GM21723 (cell line): ENCODE measurements around the gene PRKCH.

Experiments used
- ATAC-seq: cut with Tn5 transposase; IDR thresholded peaks from one replicate; pipeline ENCODE4 v1.9.1; 2021; ENCODE audit warnings: mild to moderate bottlenecking, moderate library complexity; ENCODE audit not compliant: unreplicated experiment

The PRKCH gene

GRCh38 chr14:61417883-61418455 lies 96.6 kb downstream of the PRKCH start:
- no peak for ATAC-seq

DNA sequence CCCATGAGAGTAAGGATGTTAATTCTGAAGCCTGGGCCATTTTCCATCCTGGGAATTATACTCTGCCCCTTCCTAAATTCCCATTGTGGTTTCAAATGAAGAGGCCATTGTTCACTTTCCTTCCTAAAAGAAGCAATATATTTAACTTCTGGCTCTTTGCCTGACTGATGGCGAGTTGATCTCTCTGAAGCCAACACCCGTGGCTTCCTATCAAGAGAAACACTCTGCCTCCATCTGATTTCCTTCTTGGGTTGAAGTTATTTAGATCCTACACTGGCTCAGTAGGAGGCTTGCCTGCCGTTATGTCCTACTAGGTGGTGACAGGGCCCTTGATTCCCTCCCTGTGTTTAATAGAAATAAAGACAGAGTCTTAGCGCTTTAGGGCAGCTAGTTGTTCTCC lies 97.4 kb downstream of the PRKCH start:
- ATAC-seq = no peak

- ATAC-seq = no peak
Measured at GRCh38 chr14:61419201-61419600, 97.8 kb downstream of the PRKCH start.

- ATAC-seq = no peak
Measured at GRCh38 chr14:61420326-61420725, 98.9 kb downstream of the PRKCH start.

DNA sequence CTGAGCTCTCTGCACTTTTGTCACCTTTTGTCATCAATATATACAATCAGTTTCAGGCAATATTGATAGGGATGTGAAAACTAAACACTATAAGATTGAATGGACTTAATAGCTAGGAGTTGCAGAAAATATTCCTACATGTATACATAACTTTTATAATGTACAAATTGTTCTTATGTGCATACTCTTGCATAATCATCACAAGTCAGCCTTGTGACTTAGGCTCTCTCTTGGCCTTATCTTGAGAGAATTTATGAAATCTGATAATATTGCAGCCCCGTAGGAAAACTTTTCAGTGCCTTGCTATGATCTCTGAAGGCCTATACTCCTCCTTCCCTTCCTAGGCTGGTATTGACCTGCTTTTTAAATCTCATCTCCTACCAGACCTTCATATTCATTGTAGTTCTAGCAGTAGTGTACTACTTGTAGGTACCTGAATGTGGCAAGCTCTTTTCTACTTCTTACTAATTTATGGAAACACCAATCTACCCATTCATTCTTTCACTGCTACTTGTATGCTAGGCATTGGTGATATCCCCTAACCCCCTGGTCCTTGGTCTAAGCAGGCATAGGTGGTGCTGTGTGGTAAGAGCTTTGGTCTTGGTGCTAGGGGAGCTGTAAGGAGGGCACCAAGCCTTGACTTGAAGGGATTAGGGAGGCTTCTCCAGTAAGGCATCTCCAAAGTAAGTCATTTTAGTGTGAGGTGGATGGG lies 100.0 kb downstream of the PRKCH start:
- no peak for ATAC-seq

- no peak for ATAC-seq
Measured at GRCh38 chr14:61426048-61426447, 104.7 kb downstream of the PRKCH start.

GRCh38 chr14:61428261-61428660 lies 106.9 kb downstream of the PRKCH start:
- no peak for ATAC-seq

DNA sequence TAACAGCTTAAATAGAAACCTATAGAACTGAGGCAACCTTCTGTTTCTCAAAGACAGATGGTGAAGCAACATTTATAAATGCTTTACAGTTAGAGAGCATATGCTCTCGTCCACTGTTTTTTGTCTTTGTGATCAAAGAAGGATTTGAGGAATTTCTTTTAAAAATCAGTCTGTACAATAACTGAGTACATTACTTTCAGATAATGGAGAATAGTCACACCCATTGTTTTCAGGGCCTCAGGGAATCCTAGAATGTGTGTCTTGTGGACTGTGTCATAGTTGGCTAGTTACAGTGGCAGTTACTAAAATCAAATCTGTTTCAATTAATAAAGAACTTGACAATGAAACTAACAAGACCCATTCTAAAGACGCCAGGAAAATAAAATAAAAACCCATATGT lies 107.9 kb downstream of the PRKCH start:
- no peak for ATAC-seq

GRCh38 chr14:61430066-61430757 lies 108.8 kb downstream of the PRKCH start:
- ATAC-seq = no peak

GRCh38 chr14:61433169-61433568 lies 111.8 kb downstream of the PRKCH start:
- no peak for ATAC-seq

- no peak for ATAC-seq
Measured at GRCh38 chr14:61433828-61434227, 112.4 kb downstream of the PRKCH start.

DNA sequence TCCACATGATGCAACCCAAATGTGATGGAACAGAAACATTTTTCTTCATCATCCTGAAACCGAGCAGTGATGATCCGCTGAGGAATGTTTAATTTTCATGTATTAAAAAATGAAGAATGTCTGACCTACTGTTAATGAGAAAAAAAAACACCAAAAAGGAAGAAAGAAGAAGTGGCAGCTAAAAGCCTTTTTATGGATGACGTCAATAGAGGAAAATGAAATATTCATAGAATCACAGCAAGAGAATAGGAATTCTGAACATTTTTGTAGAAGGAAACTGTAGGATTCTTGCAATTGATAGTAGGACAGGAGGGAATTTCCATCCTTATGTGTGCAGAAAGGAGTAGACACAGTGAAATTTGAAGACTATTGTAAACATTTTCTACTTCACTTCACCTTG lies 112.9 kb downstream of the PRKCH start:
- ATAC-seq = no peak

- no peak for ATAC-seq
Measured at GRCh38 chr14:61435563-61436337, 114.4 kb downstream of the PRKCH start.

DNA sequence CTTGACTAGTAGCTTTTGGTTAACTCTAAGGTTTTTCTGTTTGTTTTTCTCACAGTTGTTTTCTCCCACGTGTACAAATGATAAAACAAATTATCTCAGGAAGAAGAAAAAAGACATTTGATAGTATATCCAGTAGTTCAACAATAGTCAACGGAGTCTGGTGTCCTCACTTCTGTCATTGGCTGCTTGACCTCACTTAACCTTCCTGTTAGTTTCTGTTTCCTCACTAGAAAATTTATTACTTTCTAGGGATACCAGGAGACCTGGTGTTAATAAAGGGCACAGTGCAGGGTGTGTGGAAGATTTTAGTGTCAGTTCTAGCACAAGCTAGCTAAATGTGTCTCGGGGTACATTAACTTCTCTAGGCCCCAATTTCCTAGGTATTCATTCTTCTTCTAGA lies 116.0 kb downstream of the PRKCH start:
- no peak for ATAC-seq

DNA sequence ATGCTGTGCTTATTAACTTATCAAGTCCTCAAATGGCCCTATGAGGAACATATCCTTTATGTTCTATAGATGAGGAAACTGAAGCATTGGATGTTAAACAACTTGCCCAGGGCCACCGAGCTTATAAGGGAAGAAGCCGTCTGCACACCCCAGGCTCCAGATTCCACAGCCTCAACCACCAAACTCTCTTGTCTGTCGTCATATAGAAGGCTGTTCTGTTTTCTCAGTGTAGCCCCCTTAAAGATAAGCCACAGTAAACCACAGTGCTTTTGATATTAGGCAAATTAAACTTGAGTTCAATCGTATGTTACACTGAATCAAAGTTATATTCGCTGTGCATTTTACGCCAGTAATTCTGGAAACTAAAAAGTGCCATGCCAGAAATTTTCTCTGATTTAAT lies 116.7 kb downstream of the PRKCH start:
- ATAC-seq = no peak

- ATAC-seq = peak; percentile 45
Measured at GRCh38 chr14:61438497-61438859, 117.1 kb downstream of the PRKCH start.

GRCh38 chr14:61438860-61439765 lies 117.7 kb downstream of the PRKCH start:
- ATAC-seq = peak; percentile 42

GRCh38 chr14:61439779-61440418 lies 118.5 kb downstream of the PRKCH start:
- no peak for ATAC-seq

DNA sequence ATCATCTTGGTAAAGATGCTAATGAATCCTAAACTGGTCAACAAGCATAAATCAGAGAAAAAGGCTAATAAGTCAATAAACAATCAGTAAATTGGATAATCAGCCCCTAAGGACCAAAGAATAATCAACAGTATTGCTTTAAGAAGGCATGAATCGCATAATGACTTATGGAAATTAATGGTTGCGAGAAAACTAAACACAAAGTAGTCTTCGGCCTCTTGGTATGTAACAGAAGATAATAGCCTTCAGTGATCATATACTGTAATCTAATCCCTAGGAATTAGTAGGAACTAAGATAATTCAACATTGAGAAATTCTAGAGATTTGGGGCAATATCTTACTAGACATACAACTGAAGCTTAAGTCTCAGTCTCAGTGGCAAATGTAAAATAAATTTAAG lies 122.1 kb downstream of the PRKCH start:
- ATAC-seq = no peak

DNA sequence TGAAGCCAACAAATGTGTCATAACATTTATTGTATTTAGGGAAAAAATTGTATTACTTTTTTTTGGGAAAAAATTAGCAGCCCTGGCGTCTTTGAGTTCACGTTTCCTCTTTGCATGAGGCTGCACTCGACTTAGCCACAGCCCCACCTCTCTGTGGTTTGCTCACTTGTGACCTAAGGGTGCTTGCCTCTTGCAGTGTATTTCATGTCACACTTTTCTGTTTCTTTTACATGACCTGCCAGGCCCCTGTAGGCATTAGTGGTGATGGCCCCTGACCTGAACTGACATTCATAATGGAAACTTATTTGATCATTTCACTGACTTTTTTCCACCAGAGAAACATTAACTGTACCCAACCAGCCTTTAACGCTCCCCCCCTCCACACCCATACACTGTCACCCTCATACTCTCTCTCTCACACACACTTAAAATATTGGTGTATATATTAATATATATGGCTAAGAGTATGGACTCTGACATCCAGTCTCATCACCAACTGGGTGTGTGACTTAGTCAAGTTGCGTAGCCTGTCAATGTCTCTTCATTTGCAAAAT lies 122.9 kb downstream of the PRKCH start:
- ATAC-seq = peak; percentile 93
